Ammon's horn (tissue), 1 donor: ENCODE measurements around the gene EPB41L2.
A peak's percentile ranks its signal among the peaks of the same experiment; 100 is the strongest.

Source experiments
- DNase-seq: peaks from one replicate; pipeline ENCODE4 v3.0.0-alpha.2; 2016; ENCODE audit warnings: low spot score

The EPB41L2 gene

GRCh38 chr6:131061751-131062119 lies 1.3 kb downstream of the EPB41L2 start:
- peak; percentile 13 for DNase-seq

- peak; percentile 36 for DNase-seq
Measured at GRCh38 chr6:131061041-131061750, 1.8 kb downstream of the EPB41L2 start.

DNA sequence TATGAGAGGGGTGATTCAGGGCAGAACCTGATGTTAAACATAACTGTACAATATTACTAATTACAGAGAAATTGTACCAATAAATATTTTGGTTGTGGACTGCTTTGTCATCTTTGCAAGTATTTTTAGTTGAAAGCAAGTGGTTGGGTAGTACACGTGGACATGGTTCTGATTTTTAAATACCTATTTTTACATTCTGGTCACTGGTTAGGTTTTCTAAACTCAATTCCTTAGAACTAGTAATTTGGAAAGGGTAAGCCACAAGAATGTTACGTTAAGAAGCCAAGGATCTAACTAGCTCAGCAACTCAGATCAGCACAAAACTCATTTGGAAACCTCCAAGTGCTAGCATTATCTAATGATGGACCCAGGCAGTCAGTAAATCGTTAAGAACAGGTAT lies 2.7 kb downstream of the EPB41L2 start:
- no peak for DNase-seq

GRCh38 chr6:131059486-131059885 lies 3.6 kb downstream of the EPB41L2 start:
- no peak for DNase-seq

DNA sequence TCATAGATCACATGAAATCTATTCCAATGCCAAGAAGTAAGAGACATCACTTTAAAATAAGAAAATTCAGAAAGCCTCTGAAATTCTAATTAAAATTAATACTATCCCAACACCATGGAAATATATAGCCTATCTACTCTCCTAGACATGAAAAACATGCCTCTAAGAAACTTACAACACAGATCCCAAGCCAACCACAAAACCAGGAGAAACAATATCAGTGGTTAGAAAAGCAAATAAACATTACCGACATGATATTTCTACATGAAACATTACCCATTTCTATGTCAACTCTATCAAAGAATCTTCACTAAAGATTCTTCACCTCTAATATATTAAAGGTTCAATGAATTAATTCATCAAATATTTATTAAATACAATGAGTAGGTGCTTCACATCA lies 4.8 kb downstream of the EPB41L2 start:
- DNase-seq = no peak

GRCh38 chr6:131054392-131055250 lies 8.4 kb downstream of the EPB41L2 start:
- DNase-seq = no peak

GRCh38 chr6:131053546-131054240 lies 9.4 kb downstream of the EPB41L2 start:
- no peak for DNase-seq

GRCh38 chr6:131052181-131052580 lies 10.9 kb downstream of the EPB41L2 start:
- no peak for DNase-seq

- no peak for DNase-seq
Measured at GRCh38 chr6:131051341-131051740, 11.7 kb downstream of the EPB41L2 start.

DNA sequence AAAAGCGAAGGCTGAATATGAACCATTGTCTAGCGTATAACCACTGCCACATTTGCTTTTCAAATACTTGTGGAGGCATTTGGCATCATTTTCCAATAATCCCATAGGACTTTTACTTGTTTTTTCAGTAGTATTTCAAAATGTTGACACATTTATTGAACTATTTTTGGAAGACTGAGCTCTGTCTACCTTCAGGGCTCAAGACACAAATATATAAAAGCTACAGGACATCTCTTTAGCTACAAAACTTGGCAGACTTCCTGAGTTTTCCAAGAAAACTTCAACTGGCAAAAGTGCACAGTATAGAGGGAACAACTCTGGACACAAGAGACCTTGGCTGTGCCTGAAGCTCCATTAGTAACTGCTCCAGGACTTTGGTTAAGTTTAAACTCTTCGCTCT lies 13.4 kb downstream of the EPB41L2 start:
- DNase-seq = no peak

GRCh38 chr6:131048933-131049515 lies 14.0 kb downstream of the EPB41L2 start:
- no peak for DNase-seq

DNA sequence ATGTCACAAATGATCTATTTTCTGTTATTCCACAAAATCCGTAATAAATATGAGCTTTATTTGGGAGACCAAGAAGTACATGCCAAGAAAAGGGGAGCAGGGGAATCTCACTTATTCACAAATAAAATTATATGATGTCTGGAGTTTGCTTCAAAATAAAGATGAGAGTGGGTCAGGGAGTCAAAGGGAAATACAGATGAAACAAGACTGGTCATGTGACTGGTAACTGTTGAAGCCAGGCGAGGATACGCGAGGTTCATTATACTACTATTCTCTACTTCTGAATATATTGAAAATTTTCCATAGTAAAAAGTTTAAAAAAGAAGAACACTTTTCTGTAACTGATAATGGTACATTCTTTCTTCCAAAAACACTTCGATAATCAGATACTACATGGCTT lies 14.6 kb downstream of the EPB41L2 start:
- DNase-seq = no peak

DNA sequence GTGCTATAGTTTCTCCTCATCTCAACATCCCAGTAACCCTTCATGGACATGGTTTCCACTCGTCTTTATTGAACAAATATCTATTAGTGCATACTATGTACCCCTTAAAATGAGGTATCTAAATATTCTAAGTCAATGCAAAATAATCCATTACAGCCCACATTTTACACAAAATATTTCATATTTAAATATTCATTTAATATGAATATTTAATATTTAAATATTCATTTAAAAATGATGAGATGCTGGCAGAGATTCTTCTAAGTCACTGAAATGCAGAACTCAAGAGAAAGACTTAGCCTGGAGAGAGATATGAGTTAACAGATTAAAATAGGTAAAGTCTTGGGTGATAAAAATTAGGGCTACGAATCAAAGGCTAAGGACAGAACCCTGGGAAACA lies 17.9 kb downstream of the EPB41L2 start:
- DNase-seq = no peak

GRCh38 chr6:131043902-131044447 lies 19.1 kb downstream of the EPB41L2 start:
- DNase-seq = no peak

- DNase-seq = no peak
Measured at GRCh38 chr6:131042664-131043063, 20.4 kb downstream of the EPB41L2 start.

DNA sequence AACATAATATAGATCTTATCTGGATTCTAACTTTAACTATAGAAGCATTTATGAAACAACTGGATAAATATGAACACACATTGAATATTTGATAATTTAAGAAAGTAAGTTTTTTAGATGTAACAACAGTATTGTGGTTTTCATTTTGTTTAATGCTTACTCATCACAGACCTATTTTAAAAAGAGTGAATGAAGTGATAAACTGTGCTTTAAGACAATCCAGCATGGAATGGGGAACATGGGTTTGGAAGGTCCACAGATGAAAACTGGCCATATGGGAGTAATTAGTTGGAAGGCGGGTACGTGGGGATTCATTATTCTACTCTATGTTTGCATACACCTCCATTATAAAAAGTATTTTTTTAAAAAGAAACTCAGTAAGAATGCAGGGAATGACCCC lies 21.2 kb downstream of the EPB41L2 start:
- no peak for DNase-seq

- DNase-seq = no peak
Measured at GRCh38 chr6:131040866-131041265, 22.2 kb downstream of the EPB41L2 start.

DNA sequence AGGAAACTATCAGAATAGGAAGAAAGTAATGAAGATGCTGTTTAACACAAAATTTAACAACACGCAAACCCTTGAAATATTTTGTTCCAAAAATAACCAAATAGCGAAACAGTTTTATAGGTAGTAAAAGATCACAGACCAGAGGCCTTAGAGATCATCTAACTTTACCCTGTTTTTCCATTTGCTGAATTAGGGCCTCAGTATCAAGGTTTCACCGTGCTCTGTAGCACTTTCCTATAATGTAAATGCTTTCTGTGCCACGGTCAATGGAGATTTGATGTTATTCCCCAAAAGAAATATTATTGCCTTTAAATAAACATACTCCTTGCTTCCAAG lies 23.7 kb downstream of the EPB41L2 start:
- DNase-seq = no peak

- no peak for DNase-seq
Measured at GRCh38 chr6:131038597-131039344, 24.3 kb downstream of the EPB41L2 start.

DNA sequence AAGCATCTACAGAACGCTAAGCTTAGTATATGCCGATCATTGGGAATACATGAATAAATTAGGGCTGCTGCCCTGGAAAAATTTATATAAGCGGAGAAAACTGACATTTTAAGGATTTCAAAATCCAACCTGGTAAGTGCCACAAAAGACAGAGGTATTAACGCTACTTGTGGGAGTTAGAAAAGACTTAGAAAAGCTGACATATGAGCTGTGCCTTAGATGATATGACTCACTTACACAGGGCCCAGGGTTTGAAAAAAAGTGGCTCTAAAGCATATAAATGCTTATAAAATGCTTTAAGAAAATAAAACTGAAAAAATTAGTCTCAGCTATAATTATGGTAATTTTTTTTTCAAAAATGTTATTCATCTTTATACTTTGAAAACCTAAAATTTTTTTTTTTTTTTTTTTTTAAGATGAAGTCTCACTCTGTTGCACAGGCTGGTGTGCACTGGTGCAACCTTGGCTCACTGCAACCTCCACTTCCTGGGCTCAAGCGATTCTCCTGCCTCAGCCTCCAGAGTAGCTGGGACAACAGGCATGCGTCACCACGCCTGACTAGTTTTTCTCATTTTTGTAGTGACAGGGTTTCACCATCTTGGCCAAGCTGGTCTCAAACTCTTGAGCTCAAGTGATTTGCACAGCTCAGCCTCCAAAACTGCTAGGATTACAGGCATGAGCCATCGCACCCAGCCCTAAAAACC lies 25.7 kb downstream of the EPB41L2 start:
- no peak for DNase-seq

GRCh38 chr6:131036601-131037000 lies 26.4 kb downstream of the EPB41L2 start:
- no peak for DNase-seq
